MM.1S (cell line): ENCODE measurements around the gene BLM.

ENCODE experiments used
- DNase-seq: peaks from one replicate; pipeline ENCODE4 v3.0.0-alpha.2; 2015
- H2AFZ ChIP-seq: fragments of 300-600 bp; sonication (generic); 2 replicates; pipeline ENCODE4 v1.6.0; 2016; ENCODE audit warnings: antibody characterized with exemption, low read length
- H3F3A ChIP-seq: fragments of 300-600 bp; sonication (generic); 2 replicates; pipeline ENCODE4 v1.6.1; 2016; ENCODE audit warnings: mild to moderate bottlenecking, antibody characterized with exemption, low read length, moderate library complexity, mixed read lengths; ENCODE audit not compliant: insufficient read depth
- H3K27ac ChIP-seq: fragments of 300-600 bp; sonication (generic); 2 replicates; pipeline ENCODE4 v1.5.1; 2016; ENCODE audit warnings: mild to moderate bottlenecking, low read length
- H3K27me3 ChIP-seq: fragments of 300-600 bp; sonication (generic); replicated peaks from 2 replicates; pipeline ENCODE4 v1.6.0; 2016; ENCODE audit warnings: low read length; ENCODE audit not compliant: insufficient read depth
- H3K36me3 ChIP-seq: fragments of 300-600 bp; sonication (generic); replicated peaks from 2 replicates; pipeline ENCODE4 v1.6.1; 2016; ENCODE audit warnings: mild to moderate bottlenecking, low read length, mixed read lengths; ENCODE audit not compliant: insufficient read depth
- H3K4me1 ChIP-seq: fragments of 300-600 bp; sonication (generic); 2 replicates; pipeline ENCODE4 v1.6.1; 2016; ENCODE audit warnings: low read length, mixed read lengths
- H3K4me2 ChIP-seq: fragments of 300-600 bp; sonication (generic); 2 replicates; pipeline ENCODE4 v1.6.0; 2016; ENCODE audit warnings: low read depth, low read length
- H3K4me3 ChIP-seq: fragments of 300-600 bp; sonication (generic); 2 replicates; pipeline ENCODE4 v1.5.1; 2016; ENCODE audit warnings: low read length, mixed read lengths
- H3K79me2 ChIP-seq: fragments of 300-600 bp; sonication (generic); 2 replicates; pipeline ENCODE4 v1.6.1; 2016; ENCODE audit warnings: mixed run types, low read length, mixed read lengths
- H3K9ac ChIP-seq: fragments of 300-600 bp; sonication (generic); 2 replicates; pipeline ENCODE4 v1.6.1; 2016; ENCODE audit warnings: low read length, mixed read lengths
- H3K9me2 ChIP-seq: fragments of 300-600 bp; sonication (generic); replicated peaks from 2 replicates; pipeline ENCODE4 v1.6.1; 2016; ENCODE audit warnings: mild to moderate bottlenecking, low read length, mixed read lengths; ENCODE audit not compliant: insufficient read depth
- H3K9me3 ChIP-seq: fragments of 300-600 bp; sonication (generic); replicated peaks from 2 replicates; pipeline ENCODE4 v1.6.1; 2016; ENCODE audit warnings: mild to moderate bottlenecking, low read length, mixed read lengths; ENCODE audit not compliant: insufficient read depth
- H4K20me1 ChIP-seq: fragments of 300-600 bp; sonication (generic); 2 replicates; pipeline ENCODE4 v1.6.1; 2016; ENCODE audit warnings: mild to moderate bottlenecking, low read length, moderate library complexity, mixed read lengths; ENCODE audit not compliant: insufficient read depth
- CTCF ChIP-seq: fragments of 300-600 bp; sonication (generic); IDR thresholded peaks from 2 replicates; pipeline ENCODE4 v1.5.1; 2016; ENCODE audit warnings: antibody characterized with exemption, low read length, mixed read lengths
- EZH2 ChIP-seq: fragments of 300-600 bp; sonication (generic); optimal IDR thresholded peaks from 2 replicates; pipeline ENCODE3; 2017; ENCODE audit warnings: low read depth, mild to moderate bottlenecking, antibody characterized with exemption, low read length, mixed read lengths
- EZH2phosphoT487 ChIP-seq: fragments of 300-600 bp; sonication (generic); IDR thresholded peaks from 2 replicates; pipeline ENCODE4 v1.6.1; 2018; ENCODE audit warnings: antibody characterized with exemption, low read length

Gene BLM

GRCh38 chr15:90694987-90695386 is 22.2 kb upstream of the BLM start:
- Histone ChIP-seq H3K27me3 (peaks cover 8% of the 10 kb centered on the region; the same call in 1 of the 2 replicates), H4K20me1 (no peaks in the 10 kb centered on the region), H3K4me2 (no peak overlapping the region), H3K4me1 (no peaks in the 10 kb centered on the region), H3K36me3 (no peaks in the 10 kb centered on the region), H3K9ac (no peak overlapping the region), H3K9me3 (no peaks in the 10 kb centered on the region), H3K27ac (no peak overlapping the region), H2AFZ (no peak overlapping the region), H3K9me2 (no peaks in the 10 kb centered on the region), H3K4me3 (no peak overlapping the region), H3K79me2 (no peaks in the 10 kb centered on the region), H3F3A (no peaks in the 10 kb centered on the region)
- DNase-seq, result no peak
- TF ChIP-seq EZH2 (no peak), EZH2phosphoT487 (no peak), CTCF (no peak)

GRCh38 chr15:90697175-90697574 is 20.0 kb upstream of the BLM start:
- DNase-seq, result peak; percentile 33
- no peaks in the 10 kb centered on the region for H3K79me2 ChIP-seq
- no peaks in the 10 kb centered on the region for H3K9me3 ChIP-seq
- no peak overlapping the region for H3K9ac ChIP-seq
- H3K4me3 ChIP-seq, result no peak overlapping the region
- no peaks in the 10 kb centered on the region for H3F3A ChIP-seq
- H3K36me3 ChIP-seq, result no peaks in the 10 kb centered on the region
- H2AFZ ChIP-seq, result no peak overlapping the region
- no peak overlapping the region for H3K27ac ChIP-seq
- no peak for TF ChIP-seq EZH2phosphoT487
- no peak for TF ChIP-seq CTCF
- no peak for TF ChIP-seq EZH2
- H4K20me1 ChIP-seq, result no peaks in the 10 kb centered on the region
- no peaks in the 10 kb centered on the region for H3K9me2 ChIP-seq
- H3K4me1 ChIP-seq, result no peaks in the 10 kb centered on the region
- no peaks in the 10 kb centered on the region for H3K27me3 ChIP-seq
- no peak overlapping the region for H3K4me2 ChIP-seq

- no peaks in the 10 kb centered on the region for H3F3A ChIP-seq
- H4K20me1 ChIP-seq, result no peaks in the 10 kb centered on the region
- H3K4me1 ChIP-seq, result no peaks in the 10 kb centered on the region
- H3K27me3 ChIP-seq, result no peaks in the 10 kb centered on the region
- TF ChIP-seq EZH2phosphoT487 (no peak), EZH2 (no peak), CTCF (no peak)
- H3K4me3 ChIP-seq, result no peak overlapping the region
- H2AFZ ChIP-seq, result no peak overlapping the region
- H3K27ac ChIP-seq, result no peak overlapping the region
- H3K36me3 ChIP-seq, result no peaks in the 10 kb centered on the region
- H3K79me2 ChIP-seq, result no peaks in the 10 kb centered on the region
- H3K4me2 ChIP-seq, result no peak overlapping the region
- H3K9me3 ChIP-seq, result no peaks in the 10 kb centered on the region
- no peaks in the 10 kb centered on the region for H3K9me2 ChIP-seq
- no peak for DNase-seq
- H3K9ac ChIP-seq, result no peak overlapping the region
Measured at GRCh38 chr15:90698629-90699028, 18.5 kb upstream of the BLM start.

- TF ChIP-seq EZH2, result no peak
- TF ChIP-seq EZH2phosphoT487, result no peak
- no peak for TF ChIP-seq CTCF
- no peak overlapping the region for H3K4me3 ChIP-seq
- no peaks in the 10 kb centered on the region for H4K20me1 ChIP-seq
- no peaks in the 10 kb centered on the region for H3F3A ChIP-seq
- H2AFZ ChIP-seq, result no peak overlapping the region
- H3K9me2 ChIP-seq, result no peaks in the 10 kb centered on the region
- no peak overlapping the region for H3K9ac ChIP-seq
- no peaks in the 10 kb centered on the region for H3K36me3 ChIP-seq
- no peaks in the 10 kb centered on the region for H3K79me2 ChIP-seq
- no peaks in the 10 kb centered on the region for H3K9me3 ChIP-seq
- H3K27ac ChIP-seq, result no peak overlapping the region
- H3K4me1 ChIP-seq, result no peaks in the 10 kb centered on the region
- H3K27me3 ChIP-seq, result no peaks in the 10 kb centered on the region
- no peak overlapping the region for H3K4me2 ChIP-seq
- no peak for DNase-seq
Measured at GRCh38 chr15:90701048-90701447, 16.1 kb upstream of the BLM start.
